ENCODE results near the gene IFI27. TPM values are rescaled to one million over a fixed set of nuclear protein-coding genes. Genes with fewer than 3 reads are reported as not detected.

Gene IFI27
- total RNA-seq, 1 donor from 2014 or later = under 0.01 TPM

- DNase-seq (ENCODE audit: low read depth) = no peak
- H3K36me3 ChIP-seq (ENCODE audit: control insufficient read depth, insufficient read depth, low read length) = no peaks in the 10 kb centered on the region
- TF ChIP-seq CTCF (IDR thresholded peaks at IDR 0.05; ENCODE audit: insufficient read depth, low read length, poor library complexity, severe bottlenecking) = no peak
- no peak overlapping the region for H3K4me3 ChIP-seq (ENCODE audit: low read depth, low read length)
- no peaks in the 10 kb centered on the region for H3K27me3 ChIP-seq (ENCODE audit: control insufficient read depth, insufficient read depth, low read length)
Observed at GRCh38 chr14:94109915-94110250, 653 bp upstream of the IFI27 start.

GRCh38 chr14:94111276-94112095 is 950 bp downstream of the IFI27 start:
- TF ChIP-seq CTCF (IDR thresholded peaks at IDR 0.05; ENCODE audit: insufficient read depth, low read length, poor library complexity, severe bottlenecking) = no peak
- H3K36me3 ChIP-seq (ENCODE audit: control insufficient read depth, insufficient read depth, low read length) = no peaks in the 10 kb centered on the region
- H3K4me3 ChIP-seq (ENCODE audit: low read depth, low read length) = no peak overlapping the region
- DNase-seq (ENCODE audit: low read depth) = no peak
- H3K27me3 ChIP-seq (ENCODE audit: control insufficient read depth, insufficient read depth, low read length) = peaks cover 3% of the 10 kb centered on the region

GRCh38 chr14:94112513-94113063 is 2.1 kb downstream of the IFI27 start:
- H3K36me3 ChIP-seq (ENCODE audit: control insufficient read depth, insufficient read depth, low read length) = no peaks in the 10 kb centered on the region
- no peak overlapping the region for H3K4me3 ChIP-seq (ENCODE audit: low read depth, low read length)
- H3K27me3 ChIP-seq (ENCODE audit: control insufficient read depth, insufficient read depth, low read length) = peaks cover 3% of the 10 kb centered on the region
- TF ChIP-seq CTCF (IDR thresholded peaks at IDR 0.05; ENCODE audit: insufficient read depth, low read length, poor library complexity, severe bottlenecking) = no peak
- DNase-seq (ENCODE audit: low read depth) = no peak

GRCh38 chr14:94113073-94113472 is 2.5 kb downstream of the IFI27 start:
- no peak overlapping the region for H3K4me3 ChIP-seq (ENCODE audit: low read depth, low read length)
- no peak for DNase-seq (ENCODE audit: low read depth)
- no peak for TF ChIP-seq CTCF (IDR thresholded peaks at IDR 0.05; ENCODE audit: insufficient read depth, low read length, poor library complexity, severe bottlenecking)
- no peaks in the 10 kb centered on the region for H3K36me3 ChIP-seq (ENCODE audit: control insufficient read depth, insufficient read depth, low read length)
- peaks cover 7% of the 10 kb centered on the region for H3K27me3 ChIP-seq (ENCODE audit: control insufficient read depth, insufficient read depth, low read length)

GRCh38 chr14:94113490-94113889 is 3.0 kb downstream of the IFI27 start:
- H3K4me3 ChIP-seq (ENCODE audit: low read depth, low read length) = no peak overlapping the region
- no peak for TF ChIP-seq CTCF (IDR thresholded peaks at IDR 0.05; ENCODE audit: insufficient read depth, low read length, poor library complexity, severe bottlenecking)
- DNase-seq (ENCODE audit: low read depth) = no peak
- H3K36me3 ChIP-seq (ENCODE audit: control insufficient read depth, insufficient read depth, low read length) = no peaks in the 10 kb centered on the region
- H3K27me3 ChIP-seq (ENCODE audit: control insufficient read depth, insufficient read depth, low read length) = peaks cover 7% of the 10 kb centered on the region

All from kidney epithelial cell (primary cell).